Mesendoderm (in vitro differentiated cells): ENCODE results near the gene NFAT5.
"Not testable (repeated sequence)": the region's sequence is repeated elsewhere in the genome, so short reads cannot be mapped to it uniquely, and the experiment has no call there.

Source experiments
- DNase-seq: peaks from one replicate; pipeline ENCODE4 v3.0.0; 2013
- H2AK5ac ChIP-seq: 2 replicates; pipeline ENCODE4 v1.6.1; 2013; ENCODE audit warnings: low read length, inconsistent platforms
- H2BK120ac ChIP-seq: 2 replicates; pipeline ENCODE4 v1.6.1; 2013; ENCODE audit warnings: low read depth, mild to moderate bottlenecking, low read length, moderate library complexity, mixed read lengths
- H2BK15ac ChIP-seq: replicated peaks from 2 replicates; pipeline ENCODE4 v1.6.1; 2013; ENCODE audit warnings: low read depth, mild to moderate bottlenecking, moderate library complexity
- H2BK5ac ChIP-seq: 2 replicates; pipeline ENCODE4 v1.6.1; 2013; ENCODE audit warnings: low read length, inconsistent platforms
- H3K18ac ChIP-seq: 2 replicates; pipeline ENCODE4 v1.6.1; 2013; ENCODE audit warnings: mild to moderate bottlenecking, low read length, mixed read lengths
- H3K23ac ChIP-seq: one replicate; pipeline ENCODE4 v1.6.1; 2013; ENCODE audit warnings: low read length
- H3K27ac ChIP-seq: 2 replicates; pipeline ENCODE4 v1.5.1; 2013; ENCODE audit warnings: low read depth, mild to moderate bottlenecking, inconsistent platforms, low read length, moderate library complexity
- H3K27me3 ChIP-seq: 2 replicates; pipeline ENCODE4 v1.6.1; 2013; ENCODE audit warnings: low read length, control low read depth, mild to moderate bottlenecking, inconsistent platforms; ENCODE audit not compliant: insufficient read depth, poor library complexity
- H3K36me3 ChIP-seq: 2 replicates; pipeline ENCODE4 v1.6.1; 2013; ENCODE audit warnings: low read length, inconsistent platforms; ENCODE audit not compliant: control insufficient read depth, insufficient read depth
- H3K4ac ChIP-seq: one replicate; pipeline ENCODE4 v1.6.1; 2013; ENCODE audit warnings: low read depth, mild to moderate bottlenecking, low read length, moderate library complexity
- H3K4me1 ChIP-seq: 2 replicates; pipeline ENCODE4 v1.6.1; 2013; ENCODE audit warnings: low read depth, low read length, inconsistent platforms; ENCODE audit not compliant: control insufficient read depth
- H3K4me2 ChIP-seq: 2 replicates; pipeline ENCODE4 v1.6.1; 2013; ENCODE audit warnings: low read length
- H3K4me3 ChIP-seq: 2 replicates; pipeline ENCODE4 v1.5.1; 2013; ENCODE audit warnings: mild to moderate bottlenecking, low read length
- H3K56ac ChIP-seq: one replicate; pipeline ENCODE4 v1.6.1; 2013; ENCODE audit warnings: low read length
- H3K79me1 ChIP-seq: 2 replicates; pipeline ENCODE4 v1.6.1; 2013; ENCODE audit warnings: low read length, inconsistent platforms
- H3K79me2 ChIP-seq: 2 replicates; pipeline ENCODE4 v1.6.1; 2013; ENCODE audit warnings: mild to moderate bottlenecking, low read length; ENCODE audit not compliant: control insufficient read depth, insufficient read depth
- H3K9ac ChIP-seq: 2 replicates; pipeline ENCODE4 v1.6.1; 2013; ENCODE audit warnings: low read length, inconsistent platforms
- H4K5ac ChIP-seq: one replicate; pipeline ENCODE4 v1.6.1; 2013; ENCODE audit warnings: low read length
- H4K8ac ChIP-seq: one replicate; pipeline ENCODE4 v1.6.1; 2013; ENCODE audit warnings: low read depth, mild to moderate bottlenecking, control low read depth, low read length, moderate library complexity
- WGBS: extraction: QIAGEN DNeasy Blood & Tissue Kit; methylation state at CpG from one replicate; pipeline ENCODE4 v1.1.7; 2013; ENCODE audit warnings: low lambda C conversion rate, missing lambda C conversion rate; ENCODE audit not compliant: insufficient coverage; ENCODE audit errors: extremely low coverage; 5-methylcytosine and 5-hydroxymethylcytosine counted together

The NFAT5 gene

GRCh38 chr16:69561367-69561766 is 4.4 kb upstream of the NFAT5 start:
- not testable (repeated sequence) for H3K9ac ChIP-seq, H2BK120ac ChIP-seq, H4K8ac ChIP-seq, H2BK5ac ChIP-seq, H3K4me3 ChIP-seq, DNase-seq, H3K4ac ChIP-seq, H3K27ac ChIP-seq, H3K79me2 ChIP-seq, H2AK5ac ChIP-seq, H3K36me3 ChIP-seq, H3K18ac ChIP-seq, H3K4me2 ChIP-seq, H2BK15ac ChIP-seq, H4K5ac ChIP-seq, H3K56ac ChIP-seq, H3K79me1 ChIP-seq, H3K4me1 ChIP-seq, H3K27me3 ChIP-seq, H3K23ac ChIP-seq
- WGBS = no CpG with 5 or more reads among the region's 2 CpGs

- H3K79me2 ChIP-seq = peaks cover 4% of the 10 kb centered on the region
- H3K4me2 ChIP-seq = no peak overlapping the region
- H3K4me3 ChIP-seq = no peak overlapping the region
Observed at GRCh38 chr16:69561901-69562300, 3.9 kb upstream of the NFAT5 start.

GRCh38 chr16:69562813-69563212 is 3.0 kb upstream of the NFAT5 start:
- DNase-seq = no peak
- Histone ChIP-seq H3K4me1 (peaks cover 4% of the 10 kb centered on the region), H2BK15ac (no peak overlapping the region), H3K4me3 (no peak overlapping the region), H3K56ac (no peak overlapping the region), H3K27ac (no peak overlapping the region), H2BK120ac (no peak overlapping the region), H2AK5ac (no peak overlapping the region), H3K9ac (no peak overlapping the region), H3K27me3 (no peaks in the 10 kb centered on the region), H3K4me2 (no peak overlapping the region), H3K36me3 (no peaks in the 10 kb centered on the region), H4K8ac (no peak overlapping the region), H3K79me1 (no peaks in the 10 kb centered on the region), H2BK5ac (no peak overlapping the region), H3K23ac (no peak overlapping the region), H3K4ac (no peak overlapping the region), H3K18ac (peak overlapping the region; percentile 47), H4K5ac (no peak overlapping the region), H3K79me2 (peaks cover 13% of the 10 kb centered on the region)
- WGBS = no CpG with 5 or more reads among the region's 3 CpGs

More at GRCh38 chr16:69561901-69562300, 3.9 kb upstream of the NFAT5 start:
- H2BK5ac ChIP-seq = no peak overlapping the region
- H2AK5ac ChIP-seq = no peak overlapping the region
- H3K56ac ChIP-seq = no peak overlapping the region
- H2BK120ac ChIP-seq = no peak overlapping the region
- H4K8ac ChIP-seq = no peak overlapping the region
- no peak overlapping the region for H3K9ac ChIP-seq
- no peaks in the 10 kb centered on the region for H3K27me3 ChIP-seq
- no peak overlapping the region for H3K18ac ChIP-seq
- no peaks in the 10 kb centered on the region for H3K36me3 ChIP-seq
- peaks cover 4% of the 10 kb centered on the region for H3K4me1 ChIP-seq
- no peaks in the 10 kb centered on the region for H3K79me1 ChIP-seq
- H3K4ac ChIP-seq = no peak overlapping the region
- H4K5ac ChIP-seq = no peak overlapping the region
- no peak overlapping the region for H2BK15ac ChIP-seq
- no peak overlapping the region for H3K23ac ChIP-seq
- no peak overlapping the region for H3K27ac ChIP-seq
- DNase-seq = no peak

- Histone ChIP-seq H3K4me1 (peaks cover 4% of the 10 kb centered on the region), H3K4ac (no peak overlapping the region)
Observed at GRCh38 chr16:69563605-69564580, 1.9 kb upstream of the NFAT5 start.

GRCh38 chr16:69564845-69565670 is 708 bp upstream of the NFAT5 start:
- peak overlapping the region; percentile 87 for H3K56ac ChIP-seq
- no peak overlapping the region for H2AK5ac ChIP-seq
- H2BK5ac ChIP-seq = peak overlapping the region; percentile 48
- no peaks in the 10 kb centered on the region for H3K36me3 ChIP-seq
- H2BK120ac ChIP-seq = peak overlapping the region; percentile 79
- H3K4ac ChIP-seq = peak overlapping the region; percentile 99
- peak overlapping the region; percentile 82 for H3K9ac ChIP-seq
- H3K4me2 ChIP-seq = peak overlapping the region; percentile 43
- peak; percentile 19 for DNase-seq
- no peak overlapping the region for H3K23ac ChIP-seq
- peak overlapping the region; percentile 51 for H3K4me3 ChIP-seq
- WGBS = no CpG with 5 or more reads among the region's 31 CpGs
- H3K4me1 ChIP-seq = peaks cover 4% of the 10 kb centered on the region
- H3K79me2 ChIP-seq = peaks cover 22% of the 10 kb centered on the region
- H4K8ac ChIP-seq = peak overlapping the region; percentile 89
- H2BK15ac ChIP-seq = peak overlapping the region; percentile 76
- no peaks in the 10 kb centered on the region for H3K27me3 ChIP-seq
- peak overlapping the region; percentile 98 for H3K18ac ChIP-seq
- no peak overlapping the region for H4K5ac ChIP-seq
- peak overlapping the region; percentile 100 for H3K27ac ChIP-seq
- H3K79me1 ChIP-seq = no peaks in the 10 kb centered on the region

More at GRCh38 chr16:69563605-69564580, 1.9 kb upstream of the NFAT5 start:
- Histone ChIP-seq H3K4me3 (no peak overlapping the region), H3K18ac (peak overlapping the region; percentile 45), H3K27me3 (no peaks in the 10 kb centered on the region), H3K9ac (peak overlapping the region; percentile 5), H3K56ac (peak overlapping the region; percentile 17), H2BK120ac (peak overlapping the region; percentile 29), H3K79me2 (peaks cover 20% of the 10 kb centered on the region), H2AK5ac (no peak overlapping the region), H3K27ac (peak overlapping the region; percentile 25), H2BK5ac (no peak overlapping the region), H4K5ac (no peak overlapping the region), H3K36me3 (no peaks in the 10 kb centered on the region), H3K79me1 (no peaks in the 10 kb centered on the region), H3K4me2 (no peak overlapping the region), H2BK15ac (peak overlapping the region; percentile 3), H3K23ac (no peak overlapping the region), H4K8ac (no peak overlapping the region)
- no CpG with 5 or more reads among the region's 13 CpGs for WGBS
- DNase-seq = peak; percentile 61
